HG03095 (cell line): ENCODE data around the gene CYB5R3.

Experiments
- ATAC-seq: cut with Tn5 transposase; IDR thresholded peaks from one replicate; pipeline ENCODE4 v1.9.1; 2021; ENCODE audit warnings: moderate library complexity; ENCODE audit not compliant: unreplicated experiment

The CYB5R3 gene

DNA sequence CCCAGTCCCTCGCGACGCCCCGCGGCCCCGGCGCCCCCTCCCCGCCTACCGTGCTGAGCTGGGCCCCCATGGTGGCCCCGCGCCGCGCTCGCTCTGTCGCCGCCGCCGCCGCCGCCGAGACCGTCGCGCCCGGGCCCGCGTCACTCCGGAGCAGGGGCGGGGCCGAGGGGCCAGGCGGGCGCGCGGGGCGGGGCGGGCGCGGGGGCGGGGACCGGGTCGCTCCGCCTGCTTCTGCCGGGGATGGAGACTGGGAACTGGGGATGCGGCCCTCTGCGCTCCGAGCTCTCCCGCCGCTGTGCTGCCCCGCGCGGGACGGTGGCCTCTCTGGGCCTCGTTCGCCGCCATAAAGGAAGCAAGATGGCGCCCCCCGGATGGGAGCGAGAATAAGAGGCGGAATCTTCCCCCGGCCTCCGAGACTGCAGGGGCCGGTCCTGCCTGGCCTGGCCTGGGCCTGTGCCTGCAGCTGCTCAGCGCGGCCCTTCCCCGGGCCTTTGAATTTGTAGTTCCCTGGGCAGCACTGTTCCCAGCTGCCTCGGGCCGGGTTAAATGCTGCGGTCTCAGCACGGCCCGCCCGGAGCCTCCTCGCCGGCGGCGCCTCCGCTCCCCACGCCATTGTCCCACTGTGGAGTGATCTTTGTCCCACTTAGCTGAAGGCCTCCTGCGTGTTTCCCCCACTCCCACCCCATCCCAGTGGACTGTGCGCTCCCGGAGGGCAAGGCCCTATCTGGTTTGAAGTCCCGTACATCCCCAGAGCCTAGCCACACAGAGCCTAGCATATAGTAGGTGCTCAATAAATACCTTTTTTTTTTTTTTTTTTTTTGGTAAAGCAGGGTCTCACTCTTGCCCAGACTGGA lies at the start of gene CYB5R3:
TSS of gene CYB5R3 (minus strand) at position 147 of the 854 bp plus-strand sequence. CDS start at position 70, 77 bp downstream.
- peak; percentile 50 for ATAC-seq

DNA sequence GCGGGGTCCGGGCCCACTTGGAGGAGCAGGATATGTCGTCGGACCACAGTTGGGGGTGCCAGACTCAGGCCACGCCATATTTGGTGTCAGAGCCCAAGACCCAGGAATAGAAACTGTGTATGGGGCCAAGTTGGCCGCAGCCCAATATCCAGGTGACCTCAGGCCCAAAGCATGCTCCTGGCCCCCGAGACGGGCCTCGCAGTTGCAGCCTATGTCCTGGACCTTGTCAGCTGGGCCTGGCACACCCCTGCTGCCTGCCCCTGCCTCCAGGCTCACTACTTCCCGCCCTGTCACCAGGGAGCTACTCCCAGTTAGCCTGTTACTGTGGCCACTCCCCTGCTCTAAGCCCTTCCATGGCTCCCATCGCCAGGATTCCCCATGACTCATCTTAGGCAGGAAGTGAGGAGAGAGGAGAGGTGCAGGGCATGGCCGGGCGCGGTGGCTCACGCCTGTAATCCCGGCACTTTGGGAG lies 48.4 kb upstream of the CYB5R3 start:
- ATAC-seq, result no peak

DNA sequence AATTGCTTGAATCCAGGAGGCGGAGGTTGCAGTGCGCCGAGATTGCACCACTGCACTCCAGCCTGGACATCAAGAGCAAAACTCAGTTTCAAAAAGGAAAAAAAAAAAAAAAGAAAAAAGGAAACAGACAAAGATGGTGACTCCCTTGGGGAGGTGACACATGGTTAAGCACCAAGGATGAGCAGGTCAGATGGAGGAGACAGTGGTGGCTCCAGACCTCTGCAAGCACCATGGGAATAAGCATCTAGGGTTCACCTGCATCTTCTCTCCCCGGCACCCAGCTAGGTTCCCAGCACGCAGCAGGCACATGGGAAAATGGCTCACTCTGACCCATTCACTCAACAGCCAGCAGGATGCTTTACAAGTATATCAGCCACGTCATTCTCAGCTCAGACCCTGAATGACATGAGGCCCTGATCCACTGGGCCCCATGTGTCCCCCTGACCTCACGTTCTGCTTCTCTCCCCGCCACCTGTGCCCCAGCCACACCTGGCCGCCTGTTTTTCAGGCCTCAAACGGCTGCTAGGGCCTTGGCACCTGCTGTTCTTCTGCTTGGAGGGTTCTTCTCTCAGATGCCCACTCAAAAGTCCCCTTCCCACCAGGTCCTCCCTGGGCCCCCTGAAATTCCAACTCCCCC lies 47.3 kb upstream of the CYB5R3 start:
- ATAC-seq, result no peak

DNA sequence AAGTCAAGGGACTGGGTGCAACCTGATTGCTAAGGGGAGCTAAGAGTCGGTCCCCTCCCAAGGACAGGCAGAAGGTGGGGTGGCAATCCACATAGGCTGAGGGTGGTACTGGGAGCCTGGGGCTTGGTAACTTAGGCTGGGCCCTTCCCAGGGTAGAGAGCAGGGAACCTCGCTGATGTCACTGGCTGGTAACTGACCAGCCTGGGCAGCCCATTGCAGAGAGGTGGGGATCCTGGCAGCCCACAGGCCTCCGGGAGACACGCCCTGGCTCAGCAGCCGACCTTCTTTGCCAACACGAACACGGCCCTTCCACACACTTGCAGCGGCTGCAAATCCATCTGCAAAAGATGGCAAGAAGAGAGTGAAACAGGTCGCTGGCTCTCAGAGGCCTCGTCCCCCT lies 46.1 kb upstream of the CYB5R3 start:
- no peak for ATAC-seq

DNA sequence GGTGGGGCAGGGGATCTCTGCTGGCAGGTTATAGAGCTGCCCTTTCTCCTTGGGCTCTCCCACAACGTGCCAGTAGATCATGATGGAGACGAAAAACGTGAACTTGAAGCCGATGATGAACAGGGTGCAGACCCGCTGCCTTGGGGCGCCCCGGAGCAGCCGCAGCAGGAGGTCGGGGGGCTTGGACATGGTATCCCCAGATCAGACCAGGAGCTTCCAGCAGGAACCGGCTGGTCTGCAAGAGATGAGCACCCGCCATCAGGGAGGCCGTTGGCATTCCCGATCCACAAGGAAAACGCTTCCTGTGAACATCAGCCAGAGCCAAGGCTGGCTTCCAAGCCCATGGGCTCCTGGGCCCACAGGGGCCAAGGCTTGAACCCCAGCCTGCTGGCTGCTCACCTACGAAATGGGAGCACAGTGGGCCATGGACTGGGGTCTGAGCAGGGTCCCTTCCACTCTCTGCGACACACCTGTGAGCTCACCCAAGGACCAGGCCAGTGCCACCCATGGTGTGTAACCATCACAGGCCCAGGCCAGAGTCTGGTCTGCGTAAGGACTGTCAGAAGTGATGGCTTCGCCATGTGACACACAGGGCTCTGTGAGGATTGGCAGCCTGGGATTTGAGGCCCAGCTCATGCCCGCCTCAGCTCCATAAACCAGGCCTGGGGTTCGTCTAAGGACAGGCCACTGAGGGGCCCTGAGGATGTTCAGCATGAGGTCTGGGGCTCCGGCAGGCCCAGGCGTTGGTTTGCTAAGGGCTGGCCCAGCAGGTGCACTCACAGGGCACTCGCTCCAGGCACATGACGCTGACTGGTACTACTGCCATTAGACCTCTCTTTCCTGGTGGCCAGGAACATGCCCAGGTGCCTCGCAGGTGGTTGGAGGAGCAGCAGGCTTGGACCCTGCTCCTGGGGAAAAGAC lies 44.8 kb upstream of the CYB5R3 start:
- ATAC-seq, result no peak

DNA sequence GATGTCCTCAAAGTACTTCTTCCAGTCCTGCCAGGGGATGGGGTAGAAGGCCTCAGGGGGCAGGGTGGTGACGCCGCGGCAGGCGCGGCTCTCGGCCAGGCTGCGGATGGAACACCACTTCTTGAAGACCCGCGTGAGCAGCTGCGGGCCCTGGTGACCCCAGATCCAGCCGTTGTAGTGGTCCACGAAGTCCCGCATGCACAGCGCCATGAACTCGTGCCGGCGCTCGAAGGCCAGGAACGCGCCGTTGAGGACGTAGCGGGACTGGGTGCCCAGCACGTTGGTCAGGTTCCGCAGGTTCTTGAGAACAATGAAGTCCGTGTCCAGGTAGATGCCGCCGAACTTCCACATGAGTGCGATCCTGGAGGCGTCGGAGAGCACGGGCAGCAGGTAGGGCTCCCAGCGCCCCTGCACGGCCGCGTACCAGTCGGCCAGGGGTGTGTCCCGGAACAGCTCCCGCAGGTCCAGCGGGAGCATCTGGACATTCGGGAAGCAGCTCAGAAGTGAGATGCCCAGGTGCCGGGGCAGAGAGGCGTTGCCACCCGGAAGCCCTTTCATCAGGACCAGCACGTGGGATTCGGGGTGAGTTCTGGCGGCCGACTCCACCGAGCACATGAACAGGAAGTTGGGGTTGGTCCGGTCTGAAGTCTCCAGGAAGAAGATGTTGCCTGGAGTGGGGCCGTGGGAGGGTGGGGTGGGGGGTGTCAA lies 44.0 kb upstream of the CYB5R3 start:
- ATAC-seq, result no peak

DNA sequence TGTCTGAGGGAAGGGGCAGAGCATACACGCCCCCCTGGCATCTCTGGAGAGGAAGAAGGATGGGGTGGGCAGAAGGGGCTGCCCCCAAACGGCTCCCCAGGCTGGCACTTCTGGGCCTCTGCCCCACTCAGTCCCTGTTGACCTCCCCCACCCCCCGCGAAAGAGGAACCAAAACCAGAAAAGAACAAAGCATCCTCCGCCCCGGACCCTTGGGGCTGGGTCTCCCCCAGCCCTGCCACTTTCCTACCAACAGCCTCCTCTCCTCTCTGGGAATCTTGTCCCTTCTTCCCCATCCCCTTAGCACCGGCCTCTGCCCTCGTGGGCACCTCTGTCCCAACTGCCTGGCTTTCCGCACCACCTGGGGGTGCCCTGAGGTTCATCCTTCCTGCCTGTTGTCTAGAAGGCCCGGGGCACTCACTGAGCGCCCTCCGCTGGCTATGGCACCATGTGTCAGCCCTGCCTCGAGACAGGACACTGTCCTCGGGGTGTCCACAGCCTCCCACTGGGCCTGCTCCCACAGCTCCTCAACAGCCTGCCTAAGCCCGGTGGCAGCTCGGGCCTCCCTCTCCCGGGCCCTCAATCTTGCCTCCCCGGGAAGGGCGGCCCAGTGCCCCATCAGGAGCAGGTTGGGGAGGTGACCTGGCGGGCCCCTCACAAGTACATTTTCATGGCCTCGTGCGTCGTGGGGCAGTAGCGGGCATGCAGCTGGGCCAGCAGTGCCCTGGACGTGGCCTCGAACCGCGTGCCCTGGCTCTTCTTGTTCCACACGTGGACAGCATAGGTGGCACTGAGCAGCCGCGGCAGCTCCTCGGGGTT lies 43.3 kb upstream of the CYB5R3 start:
- ATAC-seq, result no peak

DNA sequence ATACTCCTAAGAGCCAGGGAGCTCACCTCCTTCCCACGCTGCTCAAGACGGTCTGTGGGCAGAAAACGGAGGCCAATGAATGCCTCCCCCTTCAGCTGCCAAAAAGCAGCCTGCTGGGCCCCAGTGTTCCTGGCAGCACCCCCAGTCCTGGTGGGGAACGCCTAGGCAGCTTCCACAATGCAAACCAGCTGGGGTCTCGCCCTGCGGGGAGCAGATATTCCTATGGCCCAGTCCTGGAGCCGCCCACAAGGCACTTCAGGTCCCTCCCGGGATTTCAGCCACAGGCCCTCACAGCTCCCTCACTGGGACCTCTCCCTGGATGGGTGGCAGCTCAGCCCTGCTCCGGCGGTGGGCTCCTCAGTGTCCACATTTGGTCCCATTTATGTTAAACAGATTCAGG lies 42.2 kb upstream of the CYB5R3 start:
- ATAC-seq, result no peak

DNA sequence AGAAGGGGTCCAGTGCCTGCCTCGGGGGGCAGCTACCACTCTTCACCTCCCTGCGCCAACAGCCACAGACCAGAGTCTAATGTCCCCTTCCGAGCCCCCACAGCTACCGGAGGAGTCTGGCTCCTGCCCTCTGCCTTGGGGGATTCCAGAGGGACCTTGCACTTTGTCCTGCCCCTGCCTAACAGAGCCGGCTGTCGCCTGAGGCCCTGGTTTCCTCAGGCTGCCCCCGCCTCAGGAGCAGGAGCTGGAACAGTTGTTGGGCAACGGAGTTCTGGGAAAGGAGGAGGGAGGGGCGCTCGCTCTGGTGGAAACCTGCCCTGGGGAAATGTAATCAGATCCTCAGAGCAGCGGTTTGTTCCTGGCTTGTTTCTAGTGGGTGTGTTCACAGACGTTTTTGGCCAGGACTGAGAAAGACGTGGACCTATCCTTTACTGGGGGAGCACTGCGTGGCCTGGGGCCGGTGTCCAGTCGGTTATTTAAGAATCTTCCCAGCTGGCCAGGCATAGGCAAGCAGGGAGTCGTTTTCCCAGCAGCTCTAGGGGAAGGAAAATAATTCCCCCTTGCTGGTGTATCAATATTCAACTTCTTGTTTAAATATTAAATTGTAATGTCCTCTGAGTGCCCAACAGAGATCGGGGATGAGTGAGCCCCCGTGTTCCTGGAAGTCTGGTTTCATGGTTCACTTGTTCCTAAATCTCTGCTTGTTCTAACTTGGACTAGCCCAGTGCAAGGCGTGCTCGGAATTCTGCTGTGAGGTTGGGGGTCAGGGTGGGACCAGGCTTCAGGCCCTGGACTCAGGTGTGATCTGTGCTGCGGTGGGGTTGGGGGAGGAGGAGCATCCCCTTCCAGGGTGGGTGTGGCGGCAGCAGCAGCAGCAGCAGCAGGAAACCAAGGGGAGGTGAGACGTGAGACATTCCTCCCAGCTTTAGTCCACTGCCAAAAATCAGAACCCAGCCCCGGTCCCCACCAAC lies 39.3 kb upstream of the CYB5R3 start:
- no peak for ATAC-seq

DNA sequence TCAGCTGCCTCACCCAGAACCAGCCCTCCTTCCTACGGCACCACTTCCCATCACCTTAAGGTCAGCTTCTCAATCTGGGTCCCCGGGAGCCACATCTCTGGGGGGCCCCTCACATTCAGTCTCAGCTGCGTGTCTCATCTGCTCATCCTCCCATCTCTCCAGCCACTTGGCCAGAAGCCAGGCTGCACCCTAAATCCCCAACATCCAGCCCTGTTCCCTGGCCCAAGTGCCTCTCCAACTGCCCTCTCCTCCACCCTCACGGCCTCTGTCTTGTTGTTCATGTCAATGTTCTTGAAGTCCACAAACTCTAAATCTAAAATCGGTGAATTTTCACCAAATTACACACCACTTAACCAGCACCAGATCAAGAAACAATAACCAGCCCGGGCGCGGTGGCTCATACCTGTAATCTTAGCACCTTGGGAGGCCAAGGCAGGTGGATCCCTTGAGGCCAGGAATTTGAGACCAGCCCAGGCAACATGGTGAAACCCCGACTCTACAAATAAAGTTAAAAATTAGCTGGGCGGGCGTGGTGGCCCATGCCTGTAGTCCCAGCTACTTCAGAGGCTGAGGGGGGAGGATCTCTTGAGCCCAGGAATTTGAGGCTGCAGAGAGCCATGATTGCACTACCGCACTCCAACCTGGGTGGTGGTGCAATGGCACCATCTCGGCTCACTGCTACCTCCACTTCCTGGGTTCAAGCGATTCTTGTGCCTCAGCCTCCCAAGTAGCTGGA lies 37.7 kb upstream of the CYB5R3 start:
- no peak for ATAC-seq

DNA sequence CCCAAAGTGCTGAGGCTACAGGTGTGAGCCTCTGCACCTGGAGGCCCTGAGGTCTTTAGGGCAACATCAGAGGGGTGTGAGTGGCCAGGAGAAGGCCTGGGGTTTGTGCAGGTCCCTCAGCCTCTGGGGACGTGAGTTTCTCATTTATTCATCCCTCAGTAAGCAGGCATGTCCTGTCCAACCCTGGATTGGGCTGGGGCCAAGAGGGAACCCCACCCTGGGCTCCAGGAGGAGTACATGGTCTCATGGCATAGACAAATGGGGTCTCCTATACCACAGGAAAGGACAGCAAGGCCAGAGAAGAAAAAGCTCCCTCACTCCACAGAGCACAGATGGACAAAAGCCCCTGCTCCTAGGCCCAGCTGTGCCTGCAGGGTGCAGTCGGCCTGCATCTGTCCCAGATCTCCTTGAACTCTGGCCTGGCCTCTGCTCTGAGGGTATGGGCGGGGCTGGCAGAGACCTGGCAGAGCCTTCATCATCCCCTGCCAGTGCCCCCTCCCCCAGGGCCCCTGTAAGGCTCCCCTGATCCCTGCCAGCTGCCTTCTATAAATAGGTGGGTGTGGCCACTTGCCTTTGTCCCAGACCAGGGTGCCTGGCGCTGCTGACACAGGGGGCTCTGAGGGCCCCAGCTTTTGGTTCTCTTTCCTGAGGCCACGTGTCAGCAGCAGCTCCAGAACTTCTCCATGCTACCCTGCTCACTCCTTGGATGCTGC lies 36.9 kb upstream of the CYB5R3 start:
- no peak for ATAC-seq

DNA sequence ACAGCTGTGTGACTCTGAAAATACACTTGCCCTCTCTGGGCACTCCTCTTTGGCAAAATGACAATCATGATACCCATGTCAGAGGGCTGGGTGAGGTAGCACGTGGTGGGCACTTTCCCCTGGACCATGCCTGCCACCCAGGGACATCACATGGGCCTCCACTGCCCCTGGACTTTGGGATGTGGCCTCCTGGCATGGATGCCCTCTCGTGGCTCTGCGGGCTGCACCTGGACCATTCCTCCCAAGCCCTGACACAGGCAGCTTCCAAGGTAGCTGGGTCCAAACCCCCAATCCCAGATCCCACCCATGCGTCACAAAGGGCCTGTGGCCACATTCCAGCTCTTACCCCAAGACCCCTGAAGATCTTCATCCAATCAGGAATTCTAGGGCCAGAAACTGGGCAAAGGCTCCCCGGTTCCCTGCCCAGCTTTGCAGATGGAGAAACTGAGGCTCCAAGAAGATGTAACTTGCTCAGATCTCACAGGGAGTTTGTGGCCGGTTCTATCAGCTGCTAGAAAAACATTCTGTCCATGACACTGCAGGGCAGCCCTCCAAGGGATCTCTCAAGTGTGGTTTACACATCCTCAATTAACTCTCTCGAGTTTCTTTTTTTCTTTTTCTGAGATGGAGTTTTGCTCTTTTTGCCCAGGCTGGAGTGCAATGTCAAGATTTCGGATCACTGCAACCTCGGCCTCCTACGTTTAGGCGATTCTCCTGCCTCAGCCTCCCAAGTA lies 35.4 kb upstream of the CYB5R3 start:
- no peak for ATAC-seq

DNA sequence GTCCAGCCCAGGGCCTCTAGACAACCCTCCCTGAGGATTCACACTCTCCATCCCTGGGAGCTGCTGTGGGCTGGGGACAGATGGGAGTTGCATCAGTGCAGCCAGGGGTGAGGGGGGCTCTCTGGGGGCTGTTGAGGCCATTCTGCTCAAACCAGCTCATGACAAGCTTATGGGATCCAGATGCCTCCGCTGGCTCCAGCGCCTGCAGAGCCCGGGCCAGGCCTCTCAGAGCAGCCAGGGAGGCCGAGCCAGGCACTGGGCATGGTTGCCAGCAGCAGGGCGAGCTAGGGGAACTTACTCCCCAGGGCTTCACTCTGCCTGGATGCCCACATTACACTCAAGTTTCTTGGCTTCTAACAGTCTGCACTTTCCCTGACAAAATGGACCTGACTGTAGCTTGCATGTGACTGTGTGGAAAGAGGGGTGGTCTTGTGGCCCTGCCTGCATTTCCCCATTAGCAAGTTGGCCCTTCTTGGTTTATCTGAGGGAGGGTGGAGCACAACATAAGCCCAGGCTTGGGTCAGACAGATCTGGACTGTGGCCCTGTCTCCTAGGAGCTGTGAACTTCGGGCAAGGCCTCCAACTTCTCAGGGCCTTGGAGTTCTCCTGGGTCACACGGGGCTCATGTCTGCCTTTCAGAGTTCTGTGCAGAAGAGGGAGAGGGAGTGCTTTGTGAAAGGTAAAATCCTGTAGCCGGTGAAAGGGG lies 34.5 kb upstream of the CYB5R3 start:
- no peak for ATAC-seq

DNA sequence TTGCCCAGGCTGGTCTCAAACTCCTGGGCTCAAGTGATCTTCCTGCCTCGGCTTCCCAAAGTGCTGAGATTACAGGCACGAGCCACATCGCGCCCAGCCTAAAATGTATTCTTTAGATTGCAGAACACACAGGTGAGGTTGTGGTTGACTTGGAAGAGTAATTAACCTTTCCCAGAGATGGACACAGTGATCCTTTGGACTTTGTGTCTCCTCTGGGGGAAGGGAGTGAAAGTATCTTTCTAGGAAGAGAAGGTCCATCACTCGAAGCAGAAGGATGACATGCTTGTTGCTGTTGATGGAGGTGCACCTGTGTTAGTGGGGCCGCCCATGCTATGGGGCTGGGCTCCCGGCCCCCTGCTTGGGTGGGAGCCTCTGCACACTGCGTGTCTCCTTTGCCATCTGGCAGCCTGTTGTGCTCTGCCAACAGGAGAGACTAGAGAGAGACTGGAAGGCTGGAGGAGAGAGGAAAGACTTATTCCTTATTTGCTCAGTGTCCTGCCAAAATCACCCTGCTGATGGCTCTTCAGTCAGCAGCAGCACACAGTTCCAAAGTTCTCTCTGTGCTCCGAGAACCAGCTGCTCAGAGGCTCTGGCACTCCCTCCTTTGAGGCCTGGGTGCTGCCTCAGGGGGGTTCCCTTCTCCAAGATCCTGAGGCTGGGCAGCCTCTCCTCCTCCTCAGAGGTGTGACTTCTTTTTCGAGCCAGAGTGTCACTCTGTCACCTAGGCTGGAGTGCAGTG lies 33.1 kb upstream of the CYB5R3 start:
- ATAC-seq, result no peak

DNA sequence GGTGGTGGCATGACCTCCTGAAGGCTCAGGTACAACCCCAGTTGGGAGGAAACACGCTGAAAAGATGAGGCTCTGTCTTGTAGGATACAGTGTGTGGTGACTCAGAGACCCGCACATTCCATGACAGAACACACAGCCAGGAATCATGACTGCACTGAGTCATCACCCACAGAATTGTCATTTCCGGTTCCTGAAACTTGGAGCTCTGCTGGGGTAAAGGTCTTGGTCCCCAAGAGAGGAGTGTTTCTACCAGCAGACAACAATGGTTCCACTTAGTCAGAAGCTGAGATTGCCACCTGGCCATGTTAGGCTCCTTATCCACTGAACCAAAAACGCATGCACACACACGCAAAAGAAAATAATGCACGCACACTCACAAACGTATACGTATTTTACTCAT lies 31.5 kb upstream of the CYB5R3 start:
- ATAC-seq, result no peak
